Fibroblast of lung (primary cell): ENCODE measurements around the gene ICOSLG.

Source experiments
- CTCF ChIP-seq, 2 donors: IDR thresholded peaks in 1 of 2; conservative IDR thresholded peaks in 1 of 2; 1 replicate in 1 of 2; 2 replicates in 1 of 2; pipeline ENCODE4 v1.5.1; 2011 to 2012; ENCODE audit warnings: low read length in 2 of 2, control low read depth in 1 of 2, inconsistent platforms in 1 of 2, low read depth in 1 of 2, mild to moderate bottlenecking in 1 of 2
- EZH2 ChIP-seq: IDR thresholded peaks from 2 replicates; pipeline ENCODE4 v1.5.1; 2012; ENCODE audit warnings: low read length, control low read depth, mild to moderate bottlenecking; ENCODE audit errors: missing control alignments

- no peak for TF ChIP-seq CTCF (conservative IDR thresholded peaks at IDR 0.05 in 1 of 2, IDR thresholded peaks at IDR 0.05 in 1 of 2; ENCODE audit: low read depth in 1 of 2, low read length in 2 of 2)
- no peak for TF ChIP-seq EZH2
Measured at GRCh38 chr21:44286716-44287632, 46.2 kb upstream of the ICOSLG start.
